H1 (cell line): ENCODE measurements around the gene CBX2. TPM values are rescaled to one million over a fixed set of nuclear protein-coding genes. Genes with fewer than 3 reads are reported as not detected.

Source experiments
- CTBP2 ChIP-seq: IDR thresholded peaks from 2 replicates; pipeline ENCODE4 v1.7.0; 2011; ENCODE audit warnings: borderline replicate concordance, mild to moderate bottlenecking, moderate library complexity, mixed read lengths, low read length; ENCODE audit not compliant: insufficient read depth, insufficient read length
- NANOG ChIP-seq: IDR thresholded peaks from 2 replicates; pipeline ENCODE4 v1.6.1; 2011; ENCODE audit warnings: low read length, low read depth, mild to moderate bottlenecking, inconsistent platforms; ENCODE audit not compliant: insufficient read depth, poor library complexity, severe bottlenecking
- NRF1 ChIP-seq: IDR thresholded peaks from 2 replicates; pipeline ENCODE4 v1.6.1; 2011; ENCODE audit warnings: mild to moderate bottlenecking, low read depth, low read length, improper control_type of control experiment
- RNF2 ChIP-seq: fragments of 200-900, 300-1000 bp; sonication (generic); IDR thresholded peaks from 2 replicates; pipeline ENCODE4 v1.7.1; 2016; ENCODE audit warnings: borderline replicate concordance, low read depth, mild to moderate bottlenecking, antibody characterized with exemption, low read length; ENCODE audit not compliant: poor library complexity, severe bottlenecking; ENCODE audit errors: missing control alignments
- SAP30 ChIP-seq: fragments of 300-600 bp; sonication (generic); IDR thresholded peaks from 2 replicates; pipeline ENCODE4 v1.7.1; 2012; ENCODE audit warnings: low read length, moderate library complexity, mild to moderate bottlenecking, inconsistent platforms; ENCODE audit not compliant: insufficient read depth, insufficient replicate concordance
- SUZ12 ChIP-seq: fragments of 200-600 bp; sonication (generic); IDR thresholded peaks from 2 replicates; pipeline ENCODE4 v1.6.1; 2012; ENCODE audit warnings: mild to moderate bottlenecking, inconsistent platforms, low read length, moderate library complexity, mixed read lengths
- TCF12 ChIP-seq: IDR thresholded peaks from 2 replicates; pipeline ENCODE4 v1.6.1; 2011; ENCODE audit warnings: low read depth, mild to moderate bottlenecking, low read length
- TEAD4 ChIP-seq: IDR thresholded peaks from 2 replicates; pipeline ENCODE4 v1.6.1; 2012; ENCODE audit warnings: low read depth, low read length, inconsistent platforms, mixed read lengths
- polyA plus RNA-seq, 7 experiments: library from polyadenylated mRNA; depleted of rRNA in 3 of 7; stranded (reverse) in 5 of 7; unstranded in 2 of 7; fragments of >200 nt in 5 of 7; fragments of 200-250 nt in 2 of 7; gene quantifications; 1 replicate in 5 of 7; 2 replicates in 1 of 7; 4 replicates in 1 of 7; pipeline versions ENCODE4 v1.2.1 to v1.2.3, GENCODE V29; 2011 to 2013; ENCODE audit warnings: missing spikeins in 2 of 7, mixed read lengths in 2 of 7
- total RNA-seq: library from RNA; stranded (reverse); fragmentation: NEBNext Ultra II Directional; extraction: Animal tissue kit (Norgen Biotek cat#: 25700); gene quantifications from 2 replicates; pipeline ENCODE4 v1.2.1, GENCODE V29; 2021

Gene CBX2
- total and polyA plus RNA-seq, 2 of the 8 experiments (the other 6 are each of a cell fraction or from before 2014, with no cell fraction given), result 64.3 to 83.9 TPM

DNA sequence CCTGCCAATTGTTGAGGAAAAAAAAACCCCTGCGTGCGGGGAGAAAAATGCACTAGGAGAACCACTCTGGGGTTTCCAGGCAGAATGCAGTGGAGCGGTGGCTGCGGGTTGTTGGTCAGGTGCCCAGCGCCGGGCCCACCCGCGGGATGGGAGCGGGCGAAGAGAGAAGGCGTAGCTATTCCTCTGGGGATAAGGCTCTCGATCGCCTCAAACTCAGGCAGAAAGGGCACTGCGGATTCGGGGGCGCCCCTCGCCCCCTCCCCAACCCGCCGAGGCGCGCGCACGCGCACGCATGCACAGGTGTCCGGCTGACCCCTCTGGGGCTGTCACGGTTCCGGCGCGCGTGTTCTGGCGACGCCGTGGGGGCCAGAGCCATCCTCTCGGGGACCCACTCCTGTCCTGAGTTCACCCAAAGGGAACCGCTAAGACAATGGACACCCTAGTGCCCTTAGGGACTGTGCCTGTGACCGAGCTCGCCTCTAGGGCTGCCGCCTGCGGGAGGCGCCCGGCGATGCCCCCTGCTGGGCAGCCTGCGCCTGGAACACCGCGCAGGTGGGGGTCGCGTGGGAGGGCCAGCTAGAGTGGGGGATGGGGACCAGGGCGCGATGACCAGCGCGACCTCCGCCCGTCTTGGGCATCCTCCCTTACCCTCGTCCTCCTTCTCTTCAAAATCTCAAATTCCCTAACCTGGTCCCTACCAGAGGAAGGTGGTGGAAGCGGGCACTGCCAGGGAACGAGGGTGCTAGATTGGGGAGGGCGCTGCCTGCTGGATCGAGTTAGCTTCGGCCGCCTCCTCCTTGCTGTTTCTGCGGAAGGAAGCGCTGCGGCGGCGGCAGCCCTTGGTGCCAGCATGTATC is 33.3 kb downstream of the CBX2 start (continued):
- TF ChIP-seq CTBP2 (peak; percentile 81), TCF12 (no peak), TEAD4 (no peak), NANOG (no peak), NRF1 (peak; percentile 25; the same call in 1 of the 2 replicates), SAP30 (no peak), SUZ12 (no peak; the same call in 1 of the 2 replicates), RNF2 (peak; percentile 53)
